Stimulated activated CD4-positive, alpha-beta T cell treated with anti-CD3 and anti-CD28 coated beads, Interleukin-4, amount 100 ng/mL, for 4 hours (primary cell): ENCODE results near the gene CHAF1B.

ENCODE experiments used
- DNase-seq, 2 experiments: peaks; one replicate each; pipeline ENCODE4 v3.0.0-alpha.2; 2020

CHAF1B gene

GRCh38 chr21:36428761-36429432 is 43.7 kb downstream of the CHAF1B start:
- DNase-seq: no peak

DNA sequence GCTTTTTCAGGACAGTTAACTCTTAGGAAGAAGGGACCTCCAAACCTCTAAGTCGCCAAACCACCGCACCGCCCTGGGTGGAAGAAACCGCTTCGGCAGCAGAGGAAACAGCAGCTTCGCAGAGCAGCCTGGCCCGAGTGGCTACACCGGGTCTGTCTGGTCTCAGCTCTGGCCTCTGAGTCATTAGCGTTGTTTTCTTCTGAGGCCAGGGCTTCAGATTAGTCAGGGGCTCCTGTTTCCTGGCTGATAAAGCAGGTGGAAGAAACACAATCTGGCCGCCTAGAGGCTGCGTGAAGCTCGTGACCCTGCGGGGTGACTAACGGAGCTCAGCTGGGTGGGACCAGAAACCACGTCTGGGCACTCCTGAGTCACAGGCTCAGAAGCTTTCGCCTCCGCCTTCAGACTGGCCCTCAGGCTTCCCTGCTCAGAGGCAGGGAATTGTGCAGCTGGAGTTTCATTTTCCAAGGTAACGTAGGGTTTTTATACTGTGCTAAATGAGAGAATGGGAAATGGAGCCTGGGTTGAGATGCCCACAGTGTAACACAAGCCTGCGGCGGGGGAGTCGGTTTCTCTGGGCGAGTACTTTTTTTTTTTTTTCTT is 44.9 kb downstream of the CHAF1B start:
- DNase-seq: peak; percentile 41 to 67

GRCh38 chr21:36430841-36431240 is 45.6 kb downstream of the CHAF1B start:
- DNase-seq: no peak

- DNase-seq: no peak
Observed at GRCh38 chr21:36431252-36431651, 46.1 kb downstream of the CHAF1B start.

- DNase-seq: no peak
Observed at GRCh38 chr21:36433059-36433709, 48.0 kb downstream of the CHAF1B start.

DNA sequence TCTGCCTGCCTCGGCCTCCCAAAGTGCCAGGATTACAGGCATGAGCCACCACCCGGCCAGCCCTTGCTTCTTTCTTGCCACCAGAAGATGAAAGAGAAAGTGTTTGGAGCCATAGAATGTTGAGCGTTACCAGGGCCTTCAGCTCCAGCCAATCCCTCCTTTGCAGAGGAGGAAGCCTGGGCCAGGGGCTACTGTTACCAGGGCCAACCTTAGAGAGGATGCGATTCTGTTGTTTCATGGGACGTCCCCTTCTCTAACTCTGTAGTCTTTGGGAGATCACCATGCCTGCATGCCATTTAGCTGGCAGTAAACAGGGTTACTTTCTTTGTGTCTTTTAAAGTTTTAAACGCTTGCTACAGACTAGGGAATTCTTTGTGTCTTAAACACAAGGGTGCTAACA is 49.0 kb downstream of the CHAF1B start:
- no peak for DNase-seq

GRCh38 chr21:36436829-36437744 is 51.9 kb downstream of the CHAF1B start:
- DNase-seq: no peak

DNA sequence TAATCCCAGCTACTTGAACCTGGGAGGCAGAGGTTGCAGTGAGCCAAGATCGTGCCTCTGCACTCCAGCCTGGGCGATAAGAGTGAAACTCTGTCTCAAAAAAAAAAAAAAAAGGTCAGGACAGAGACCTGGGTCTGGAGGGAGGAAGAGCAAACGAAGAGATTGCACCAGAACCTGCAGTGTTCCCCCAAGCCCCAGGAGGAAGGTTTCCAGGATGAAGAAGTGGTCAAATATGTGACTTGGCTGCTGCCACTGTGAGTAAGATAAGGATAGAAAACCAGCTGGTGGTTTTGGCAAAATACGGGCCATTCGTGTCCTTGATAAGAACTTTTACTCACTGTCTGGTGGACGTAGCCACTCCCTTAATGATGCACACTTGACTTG is 52.5 kb downstream of the CHAF1B start:
- no peak for DNase-seq

DNA sequence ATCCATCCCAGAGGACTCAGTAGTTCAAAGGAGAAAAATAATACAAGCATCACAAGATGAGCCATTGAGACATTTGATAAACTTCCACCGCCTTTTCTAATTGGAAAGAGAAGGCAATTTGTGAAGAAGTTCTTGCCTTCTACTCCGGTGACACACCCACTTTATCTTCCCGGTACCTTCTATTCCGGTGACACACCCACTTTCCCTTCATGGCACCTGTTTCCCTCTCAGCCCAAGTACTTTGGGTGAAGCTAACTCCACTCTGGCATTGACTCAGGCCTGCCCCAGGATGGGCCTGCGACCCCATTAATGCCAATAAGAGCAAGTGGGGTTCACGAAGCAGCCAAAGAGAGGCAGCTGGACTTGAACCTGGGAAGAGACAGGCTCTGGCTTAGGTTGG is 56.5 kb downstream of the CHAF1B start:
- no peak for DNase-seq

DNA sequence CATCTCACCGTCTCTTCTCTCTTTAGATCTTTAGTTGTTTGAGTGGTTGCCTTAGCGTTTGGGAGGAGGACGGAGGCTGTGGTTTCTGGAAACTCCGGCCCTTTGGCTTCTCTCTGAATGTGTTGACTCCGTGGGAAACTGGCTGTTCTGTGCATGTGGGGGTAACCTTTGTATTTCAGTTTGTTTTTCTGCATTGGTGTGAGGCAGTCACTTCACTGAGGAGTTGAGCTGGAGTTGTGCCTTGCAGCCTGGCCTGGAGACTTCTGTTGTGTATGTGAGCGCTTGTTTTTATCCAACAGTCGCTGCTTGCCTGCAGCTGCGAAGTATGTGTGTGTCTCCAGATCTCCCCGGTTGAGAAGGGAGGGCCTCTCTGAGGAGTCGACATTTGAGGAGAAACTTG is 61.1 kb downstream of the CHAF1B start:
- DNase-seq: no peak

DNA sequence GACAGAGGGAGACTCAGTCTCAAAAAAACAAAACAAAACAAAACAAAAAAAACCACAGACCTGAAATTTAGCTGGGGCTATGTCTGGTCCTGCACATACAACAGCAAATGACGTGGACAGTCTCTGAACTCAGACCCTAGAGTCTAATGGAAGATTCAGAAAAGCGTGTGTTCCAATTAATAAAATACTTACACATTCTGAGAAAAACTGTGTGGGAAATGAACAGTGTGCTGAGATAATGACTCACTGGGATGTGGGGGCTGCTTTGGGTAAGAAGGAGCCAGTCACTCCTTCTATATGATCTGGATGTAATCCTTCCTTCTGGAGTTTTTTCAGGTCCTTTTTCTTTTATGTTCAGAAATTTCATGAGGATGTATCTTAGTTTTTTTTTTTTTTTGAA is 65.3 kb downstream of the CHAF1B start:
- DNase-seq: no peak

GRCh38 chr21:36451506-36451905 is 66.3 kb downstream of the CHAF1B start:
- DNase-seq: no peak

DNA sequence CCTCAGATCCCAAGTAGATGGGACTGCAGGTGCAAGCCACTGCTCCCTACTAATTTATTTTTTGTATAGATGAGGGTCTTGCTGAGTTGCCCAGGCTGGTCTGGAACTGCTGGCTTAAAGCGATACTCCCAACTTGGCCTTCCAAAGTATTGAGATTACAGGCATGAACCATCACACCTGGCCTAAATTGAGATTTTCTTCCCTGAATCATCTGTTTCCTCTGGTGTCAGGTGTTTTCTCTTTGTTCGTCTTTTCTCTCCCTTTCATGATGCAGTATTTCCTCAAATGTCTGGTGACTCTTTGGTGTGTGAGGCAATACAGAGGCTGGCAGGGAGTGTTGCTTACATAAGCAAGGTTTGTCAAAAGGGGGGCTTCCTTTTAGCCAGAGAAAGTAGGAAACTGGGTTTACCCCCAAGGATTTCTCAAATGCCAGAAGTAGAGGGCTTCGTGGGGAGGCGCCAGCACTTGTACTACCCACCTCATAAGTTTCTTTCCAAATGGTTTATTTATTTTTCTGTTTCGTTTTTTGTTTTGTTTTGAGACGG is 67.2 kb downstream of the CHAF1B start:
- no peak for DNase-seq

GRCh38 chr21:36454093-36454531 is 68.9 kb downstream of the CHAF1B start:
- no peak for DNase-seq

- DNase-seq: no peak
Observed at GRCh38 chr21:36454706-36455105, 69.5 kb downstream of the CHAF1B start.

- no peak for DNase-seq
Observed at GRCh38 chr21:36456729-36457414, 71.7 kb downstream of the CHAF1B start.

DNA sequence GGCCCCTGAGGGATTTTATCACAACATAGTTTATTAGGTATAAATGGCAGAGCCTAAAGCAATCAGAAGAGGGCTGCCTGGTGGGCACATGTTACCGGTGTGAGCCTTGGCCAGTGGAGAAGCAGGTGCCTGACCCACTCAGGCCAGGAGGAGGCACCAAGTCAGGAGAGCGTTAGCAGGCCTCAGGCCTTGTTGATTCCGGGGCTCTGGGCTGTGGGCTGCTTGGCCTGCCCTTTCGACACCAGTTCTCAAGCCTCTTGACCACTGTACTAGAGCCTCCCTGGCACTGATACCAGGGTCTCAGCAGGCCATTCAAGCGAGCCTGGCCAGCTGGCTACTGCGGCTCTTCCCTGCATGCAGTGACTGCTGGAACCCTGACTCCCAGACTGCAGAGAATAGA is 73.9 kb downstream of the CHAF1B start:
- no peak for DNase-seq

DNA sequence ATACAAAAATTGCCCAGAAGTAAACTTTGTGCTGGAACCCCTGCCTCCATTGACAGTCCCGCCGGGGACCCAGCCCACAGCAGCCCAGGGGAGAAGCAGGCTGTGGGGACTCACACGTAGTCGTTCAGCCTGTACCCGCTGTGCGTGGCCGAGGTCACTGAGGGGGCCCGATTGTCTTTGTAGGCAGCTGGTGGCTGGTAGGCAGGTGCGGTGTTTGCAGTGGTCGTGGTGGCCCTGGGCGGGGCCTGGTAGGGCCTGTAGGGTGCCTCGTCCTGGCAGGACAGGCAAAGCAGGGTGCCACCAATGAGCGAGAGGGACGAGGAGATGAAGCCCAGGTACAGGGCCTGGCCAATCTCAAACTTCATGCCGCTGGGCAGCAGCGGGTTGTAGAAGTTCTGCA is 75.7 kb downstream of the CHAF1B start:
- DNase-seq: no peak

- no peak for DNase-seq
Observed at GRCh38 chr21:36461277-36461917, 76.2 kb downstream of the CHAF1B start.

- DNase-seq: no peak
Observed at GRCh38 chr21:36461918-36462486, 76.8 kb downstream of the CHAF1B start.

GRCh38 chr21:36463204-36463603 is 78.0 kb downstream of the CHAF1B start:
- DNase-seq: no peak

- no peak for DNase-seq
Observed at GRCh38 chr21:36463991-36464390, 78.8 kb downstream of the CHAF1B start.
